Stimulated activated CD4-positive, alpha-beta T cell treated with anti-CD3 and anti-CD28 coated beads, Interleukin-15, amount 100 ng/mL, for 48 hours (primary cell): ENCODE results near the gene BLTP1.
"Not testable (repeated sequence)": the region's sequence is repeated elsewhere in the genome, so short reads cannot be mapped to it uniquely, and the experiment has no call there.

ENCODE experiments used
- DNase-seq, 2 donors: peaks; one replicate each; pipeline ENCODE4 v3.0.0-alpha.2; 2020; ENCODE audit warnings: low read depth in 2 of 2

The BLTP1 gene

GRCh38 chr4:122151982-122152710, at the start of gene BLTP1:
BLTP1 (plus strand) TSS chr4:122152331; CDS start chr4:122170648, 18,317 bp downstream.
- peak; percentile 72 to 78 for DNase-seq

GRCh38 chr4:122104184-122104583, 47.9 kb upstream of the BLTP1 start:
- no peak for DNase-seq

- no peak for DNase-seq
These were observed 44.5 kb upstream of the BLTP1 start for GRCh38 chr4:122107680-122108079.

- not testable (repeated sequence) for DNase-seq
These were observed 41.8 kb upstream of the BLTP1 start for GRCh38 chr4:122110304-122110703.

- DNase-seq, result no peak
These were observed 34.4 kb upstream of the BLTP1 start for GRCh38 chr4:122117743-122118142.

GRCh38 chr4:122118243-122118642, 33.9 kb upstream of the BLTP1 start:
- no peak for DNase-seq

- no peak for DNase-seq
These were observed 32.4 kb upstream of the BLTP1 start for GRCh38 chr4:122119739-122120138.

- no peak for DNase-seq
These were observed 30.5 kb upstream of the BLTP1 start for GRCh38 chr4:122121593-122121992.

GRCh38 chr4:122122083-122122482, 30.0 kb upstream of the BLTP1 start:
- no peak for DNase-seq

- no peak for DNase-seq
These were observed 23.1 kb upstream of the BLTP1 start for GRCh38 chr4:122129061-122129460.

GRCh38 chr4:122131562-122132157, 20.5 kb upstream of the BLTP1 start:
- no peak for DNase-seq

- no peak for DNase-seq
These were observed 19.2 kb upstream of the BLTP1 start for GRCh38 chr4:122132891-122133290.

- DNase-seq, result no peak
These were observed 13.0 kb upstream of the BLTP1 start for GRCh38 chr4:122139139-122139538.

GRCh38 chr4:122140834-122141233, 11.3 kb upstream of the BLTP1 start:
- DNase-seq, result no peak

GRCh38 chr4:122142687-122143086, 9.4 kb upstream of the BLTP1 start:
- no peak for DNase-seq

- DNase-seq, result no peak
These were observed 5.5 kb upstream of the BLTP1 start for GRCh38 chr4:122146652-122147051.

- no peak for DNase-seq
These were observed 1.2 kb upstream of the BLTP1 start for GRCh38 chr4:122150931-122151330.

- DNase-seq, result no peak
These were observed 638 bp downstream of the BLTP1 start for GRCh38 chr4:122152711-122153226.

- no peak for DNase-seq
These were observed 4.7 kb downstream of the BLTP1 start for GRCh38 chr4:122156819-122157218.

GRCh38 chr4:122163301-122163700, 11.2 kb downstream of the BLTP1 start:
- no peak for DNase-seq

GRCh38 chr4:122163767-122164166, 11.6 kb downstream of the BLTP1 start:
- no peak for DNase-seq

GRCh38 chr4:122167369-122167768, 15.2 kb downstream of the BLTP1 start:
- DNase-seq, result no peak

- DNase-seq, result no peak
These were observed 18.6 kb downstream of the BLTP1 start for GRCh38 chr4:122170775-122171174.
